ENCODE measurements around the gene ILF3. TPM values are rescaled to one million over a fixed set of nuclear protein-coding genes. Genes with fewer than 3 reads are reported as not detected.
"Not testable (repeated sequence)": the region's sequence is repeated elsewhere in the genome, so short reads cannot be mapped to it uniquely, and the experiment has no call there.

Gene ILF3
- polyA plus RNA-seq, 1 donor (not counting 4 experiments of a cell fraction or from before 2014, with no cell fraction given) = 162 TPM

DNA sequence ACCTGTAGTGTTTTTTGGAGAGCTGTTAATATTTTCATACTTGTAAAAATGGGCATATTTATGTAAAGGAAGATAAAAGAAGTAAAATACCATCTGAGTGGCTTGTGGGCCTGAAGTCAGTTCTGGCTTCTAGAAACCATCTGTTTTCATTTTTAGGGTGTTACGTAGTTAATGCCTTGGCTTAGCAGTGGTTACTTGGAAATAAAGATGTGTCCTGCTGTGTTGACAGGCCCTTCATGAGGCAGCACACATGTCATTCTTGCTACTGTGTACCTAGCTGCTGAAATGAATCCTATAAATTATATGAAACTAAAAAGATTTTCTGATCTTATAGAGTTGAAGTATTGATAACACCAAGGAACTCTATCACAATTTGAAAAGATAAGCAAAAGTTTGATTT lies 16.0 kb downstream of the ILF3 start:
- Histone ChIP-seq H3K4me3 (ENCODE audit: control insufficient read depth in 2 of 3, extremely low read depth in 1 of 3, insufficient read depth in 2 of 3, low read depth in 1 of 3, low read length in 3 of 3) (no peak overlapping the region), H3K79me2 (ENCODE audit: control insufficient read depth, insufficient read depth, low read length) (peaks cover 91% of the 10 kb centered on the region), H3K4me1 (ENCODE audit: control insufficient read depth, extremely low read depth, insufficient read depth, low read length) (peaks cover 9% of the 10 kb centered on the region), H4K20me1 (ENCODE audit: control insufficient read depth, extremely low read depth, insufficient read depth, low read length) (peaks cover 62% of the 10 kb centered on the region), H3K9ac (ENCODE audit: control insufficient read depth, extremely low read depth, insufficient read depth, low read length) (no peak overlapping the region), H3K9me3 (ENCODE audit: control insufficient read depth, low read depth, low read length) (no peaks in the 10 kb centered on the region), H3K27ac (ENCODE audit: control insufficient read depth, insufficient read depth, low read length) (no peak overlapping the region), H2AFZ (ENCODE audit: control insufficient read depth, low read length) (no peak overlapping the region), H3K4me2 (ENCODE audit: control insufficient read depth, extremely low read depth, insufficient read depth, low read depth, low read length) (no peak overlapping the region), H3K9me1 (ENCODE audit: control insufficient read depth, extremely low read depth, insufficient read depth, low read length) (peaks cover 3% of the 10 kb centered on the region), H3K27me3 (ENCODE audit: control insufficient read depth, extremely low read depth, insufficient read depth, low read length) (no peaks in the 10 kb centered on the region), H3K36me3 (ENCODE audit: control insufficient read depth in 2 of 2, extremely low read depth in 1 of 2, insufficient read depth in 2 of 2, low read length in 2 of 2) (peaks cover 16 to 43% of the 10 kb centered on the region in 2 experiments)
- dilution Hi-C loops (cut with MboI; ENCODE audit: extremely low pct_ligation_motif_present, low sequenced_read_pairs) = no loop called here
- TF ChIP-seq, protein P1, sequence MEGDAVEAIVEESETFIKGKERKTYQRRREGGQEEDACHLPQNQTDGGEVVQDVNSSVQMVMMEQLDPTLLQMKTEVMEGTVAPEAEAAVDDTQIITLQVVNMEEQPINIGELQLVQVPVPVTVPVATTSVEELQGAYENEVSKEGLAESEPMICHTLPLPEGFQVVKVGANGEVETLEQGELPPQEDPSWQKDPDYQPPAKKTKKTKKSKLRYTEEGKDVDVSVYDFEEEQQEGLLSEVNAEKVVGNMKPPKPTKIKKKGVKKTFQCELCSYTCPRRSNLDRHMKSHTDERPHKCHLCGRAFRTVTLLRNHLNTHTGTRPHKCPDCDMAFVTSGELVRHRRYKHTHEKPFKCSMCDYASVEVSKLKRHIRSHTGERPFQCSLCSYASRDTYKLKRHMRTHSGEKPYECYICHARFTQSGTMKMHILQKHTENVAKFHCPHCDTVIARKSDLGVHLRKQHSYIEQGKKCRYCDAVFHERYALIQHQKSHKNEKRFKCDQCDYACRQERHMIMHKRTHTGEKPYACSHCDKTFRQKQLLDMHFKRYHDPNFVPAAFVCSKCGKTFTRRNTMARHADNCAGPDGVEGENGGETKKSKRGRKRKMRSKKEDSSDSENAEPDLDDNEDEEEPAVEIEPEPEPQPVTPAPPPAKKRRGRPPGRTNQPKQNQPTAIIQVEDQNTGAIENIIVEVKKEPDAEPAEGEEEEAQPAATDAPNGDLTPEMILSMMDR (optimal IDR thresholded peaks at IDR 0.05 in 1 of 3, IDR thresholded peaks at IDR 0.05 in 1 of 3, conservative IDR thresholded peaks at IDR 0.05 in 1 of 3; ENCODE audit: extremely low read depth in 1 of 3, insufficient read depth in 2 of 3, low read length in 3 of 3) = no peak
- no peak for TF ChIP-seq EZH2 (IDR thresholded peaks at IDR 0.05; ENCODE audit: low read length)
- DNase-seq (ENCODE audit: low read depth, low spot score) (no peak), FAIRE-seq (no peak)

DNA sequence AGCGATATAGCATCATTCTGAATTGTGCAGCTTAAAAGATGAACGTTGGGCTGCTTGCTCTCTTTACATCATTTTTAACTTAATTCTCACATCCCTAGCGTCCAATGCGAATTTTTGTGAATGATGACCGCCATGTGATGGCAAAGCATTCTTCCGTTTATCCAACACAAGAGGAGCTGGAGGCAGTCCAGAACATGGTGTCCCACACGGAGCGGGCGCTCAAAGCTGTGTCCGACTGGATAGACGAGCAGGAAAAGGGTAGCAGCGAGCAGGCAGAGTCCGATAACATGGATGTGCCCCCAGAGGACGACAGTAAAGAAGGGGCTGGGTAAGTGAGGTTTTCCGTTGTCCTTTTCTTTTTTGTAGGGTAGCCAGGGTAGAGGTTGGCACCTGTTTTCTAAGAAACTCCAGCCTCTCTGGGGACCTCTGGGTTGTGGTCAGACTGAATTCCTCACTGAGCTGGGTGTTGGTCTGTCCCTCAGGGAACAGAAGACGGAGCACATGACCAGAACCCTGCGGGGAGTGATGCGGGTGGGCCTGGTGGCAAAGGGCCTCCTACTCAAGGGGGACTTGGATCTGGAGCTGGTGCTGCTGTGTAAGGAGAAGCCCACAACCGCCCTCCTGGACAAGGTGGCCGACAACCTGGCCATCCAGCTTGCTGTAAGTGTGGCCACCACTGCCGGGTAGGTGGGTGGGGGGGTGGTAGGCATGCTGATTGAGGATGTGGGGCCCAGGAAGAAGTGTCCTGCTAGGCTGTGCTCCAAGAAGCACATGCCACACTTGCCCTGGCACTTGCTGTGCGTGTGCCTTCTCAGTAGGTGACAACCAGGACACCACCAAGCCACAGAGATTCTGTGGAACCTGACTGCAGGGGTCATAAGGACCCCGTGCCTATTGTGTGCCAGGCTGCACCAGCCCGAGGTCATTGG lies 17.0 kb downstream of the ILF3 start:
- dilution Hi-C loops (cut with MboI; ENCODE audit: extremely low pct_ligation_motif_present, low sequenced_read_pairs) = no loop called here
- no peak overlapping the region for H3K4me3 ChIP-seq (ENCODE audit: control insufficient read depth in 2 of 3, extremely low read depth in 1 of 3, insufficient read depth in 2 of 3, low read depth in 1 of 3, low read length in 3 of 3)
- H3K9ac ChIP-seq (ENCODE audit: control insufficient read depth, extremely low read depth, insufficient read depth, low read length) = no peak overlapping the region
- H4K20me1 ChIP-seq (ENCODE audit: control insufficient read depth, extremely low read depth, insufficient read depth, low read length) = peaks cover 63% of the 10 kb centered on the region
- no peak for DNase-seq (ENCODE audit: low read depth, low spot score)
- peaks cover 89% of the 10 kb centered on the region for H3K79me2 ChIP-seq (ENCODE audit: control insufficient read depth, insufficient read depth, low read length)
- peaks cover 18 to 46% of the 10 kb centered on the region in 2 experiments for H3K36me3 ChIP-seq (ENCODE audit: control insufficient read depth in 2 of 2, extremely low read depth in 1 of 2, insufficient read depth in 2 of 2, low read length in 2 of 2)
- H3K9me3 ChIP-seq (ENCODE audit: control insufficient read depth, low read depth, low read length) = no peaks in the 10 kb centered on the region
- H3K27me3 ChIP-seq (ENCODE audit: control insufficient read depth, extremely low read depth, insufficient read depth, low read length) = no peaks in the 10 kb centered on the region
- no peak overlapping the region for H3K4me2 ChIP-seq (ENCODE audit: control insufficient read depth, extremely low read depth, insufficient read depth, low read depth, low read length)
- H3K4me1 ChIP-seq (ENCODE audit: control insufficient read depth, extremely low read depth, insufficient read depth, low read length) = peaks cover 9% of the 10 kb centered on the region
- TF ChIP-seq EZH2 (IDR thresholded peaks at IDR 0.05; ENCODE audit: low read length) = no peak
- no peak overlapping the region for H3K27ac ChIP-seq (ENCODE audit: control insufficient read depth, insufficient read depth, low read length)
- no peak overlapping the region for H2AFZ ChIP-seq (ENCODE audit: control insufficient read depth, low read length)
- no peak for FAIRE-seq
- H3K9me1 ChIP-seq (ENCODE audit: control insufficient read depth, extremely low read depth, insufficient read depth, low read length) = peaks cover 3% of the 10 kb centered on the region

DNA sequence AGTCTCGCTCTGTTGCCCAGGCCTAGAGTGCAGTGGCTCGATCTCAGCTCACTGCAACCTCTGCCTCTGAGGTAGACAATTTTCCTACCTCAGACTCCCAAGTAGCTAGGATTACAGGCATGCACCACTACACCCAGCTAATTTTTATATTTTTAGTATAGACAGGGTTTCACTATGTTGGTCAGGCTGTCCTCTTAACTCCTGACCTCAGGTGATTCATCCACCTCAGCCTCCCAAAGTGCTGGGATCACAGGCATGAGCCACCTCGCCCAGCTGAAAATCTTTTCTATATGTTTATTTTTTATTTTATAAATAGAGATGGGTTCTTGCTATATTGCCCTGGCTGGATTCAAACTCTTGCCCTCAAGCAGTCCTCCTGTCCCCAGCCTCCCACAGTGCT lies 17.8 kb downstream of the ILF3 start:
- H3K27me3 ChIP-seq (ENCODE audit: control insufficient read depth, extremely low read depth, insufficient read depth, low read length); DNase-seq (ENCODE audit: low read depth, low spot score); H3K9me1 ChIP-seq (ENCODE audit: control insufficient read depth, extremely low read depth, insufficient read depth, low read length); H2AFZ ChIP-seq (ENCODE audit: control insufficient read depth, low read length); dilution Hi-C loops (cut with MboI; ENCODE audit: extremely low pct_ligation_motif_present, low sequenced_read_pairs); H3K4me1 ChIP-seq (ENCODE audit: control insufficient read depth, extremely low read depth, insufficient read depth, low read length); H3K27ac ChIP-seq (ENCODE audit: control insufficient read depth, insufficient read depth, low read length); H3K4me2 ChIP-seq (ENCODE audit: control insufficient read depth, extremely low read depth, insufficient read depth, low read depth, low read length); H3K9me3 ChIP-seq (ENCODE audit: control insufficient read depth, low read depth, low read length); H3K4me3 ChIP-seq (ENCODE audit: control insufficient read depth in 2 of 3, extremely low read depth in 1 of 3, insufficient read depth in 2 of 3, low read depth in 1 of 3, low read length in 3 of 3); H3K9ac ChIP-seq (ENCODE audit: control insufficient read depth, extremely low read depth, insufficient read depth, low read length); FAIRE-seq: not testable (repeated sequence)
- H3K36me3 ChIP-seq (ENCODE audit: control insufficient read depth in 2 of 2, extremely low read depth in 1 of 2, insufficient read depth in 2 of 2, low read length in 2 of 2) = peaks cover 15 to 44% of the 10 kb centered on the region in 2 experiments
- H3K79me2 ChIP-seq (ENCODE audit: control insufficient read depth, insufficient read depth, low read length) = peaks cover 84% of the 10 kb centered on the region
- peaks cover 55% of the 10 kb centered on the region for H4K20me1 ChIP-seq (ENCODE audit: control insufficient read depth, extremely low read depth, insufficient read depth, low read length)

DNA sequence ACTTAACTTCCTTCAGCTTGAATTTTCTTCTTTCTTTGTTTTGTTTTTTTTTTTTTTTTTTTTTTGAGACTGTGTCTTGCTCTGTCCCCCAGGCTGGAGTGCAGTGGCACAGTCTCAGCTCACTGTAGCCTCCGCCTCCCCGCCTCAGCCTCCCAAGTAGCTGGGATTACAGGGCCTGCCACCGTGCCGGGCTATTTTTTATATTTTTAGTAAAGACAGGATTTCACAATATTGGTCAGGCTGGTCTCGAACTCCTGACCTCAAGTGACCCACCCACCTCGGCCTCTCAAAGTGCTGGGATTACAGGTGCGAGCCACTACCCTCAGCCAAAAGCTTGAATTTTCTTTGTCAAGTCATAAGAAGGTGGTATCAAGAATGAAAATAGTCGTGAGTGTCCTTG lies 21.1 kb downstream of the ILF3 start:
- H3K4me2 ChIP-seq (ENCODE audit: control insufficient read depth, extremely low read depth, insufficient read depth, low read depth, low read length); dilution Hi-C loops (cut with MboI; ENCODE audit: extremely low pct_ligation_motif_present, low sequenced_read_pairs); H3K27ac ChIP-seq (ENCODE audit: control insufficient read depth, insufficient read depth, low read length); H3K4me3 ChIP-seq (ENCODE audit: control insufficient read depth in 2 of 3, extremely low read depth in 1 of 3, insufficient read depth in 2 of 3, low read depth in 1 of 3, low read length in 3 of 3); DNase-seq (ENCODE audit: low read depth, low spot score); H3K9ac ChIP-seq (ENCODE audit: control insufficient read depth, extremely low read depth, insufficient read depth, low read length); H3K9me3 ChIP-seq (ENCODE audit: control insufficient read depth, low read depth, low read length); H3K9me1 ChIP-seq (ENCODE audit: control insufficient read depth, extremely low read depth, insufficient read depth, low read length); FAIRE-seq; H3K27me3 ChIP-seq (ENCODE audit: control insufficient read depth, extremely low read depth, insufficient read depth, low read length); H2AFZ ChIP-seq (ENCODE audit: control insufficient read depth, low read length); H3K4me1 ChIP-seq (ENCODE audit: control insufficient read depth, extremely low read depth, insufficient read depth, low read length): not testable (repeated sequence)
- Histone ChIP-seq H3K79me2 (ENCODE audit: control insufficient read depth, insufficient read depth, low read length) (peaks cover 74% of the 10 kb centered on the region), H4K20me1 (ENCODE audit: control insufficient read depth, extremely low read depth, insufficient read depth, low read length) (peaks cover 25% of the 10 kb centered on the region), H3K36me3 (ENCODE audit: control insufficient read depth in 2 of 2, extremely low read depth in 1 of 2, insufficient read depth in 2 of 2, low read length in 2 of 2) (peaks cover 37 to 67% of the 10 kb centered on the region in 2 experiments)
